MM.1S (cell line): ENCODE measurements around the gene DSCAML1.

Source experiments
- DNase-seq: peaks from one replicate; pipeline ENCODE4 v3.0.0-alpha.2; 2015
- H2AFZ ChIP-seq: fragments of 300-600 bp; sonication (generic); 2 replicates; pipeline ENCODE4 v1.6.0; 2016; ENCODE audit warnings: antibody characterized with exemption, low read length
- H3F3A ChIP-seq: fragments of 300-600 bp; sonication (generic); 2 replicates; pipeline ENCODE4 v1.6.1; 2016; ENCODE audit warnings: mild to moderate bottlenecking, antibody characterized with exemption, low read length, moderate library complexity, mixed read lengths; ENCODE audit not compliant: insufficient read depth
- H3K27ac ChIP-seq: fragments of 300-600 bp; sonication (generic); 2 replicates; pipeline ENCODE4 v1.5.1; 2016; ENCODE audit warnings: mild to moderate bottlenecking, low read length
- H3K27me3 ChIP-seq: fragments of 300-600 bp; sonication (generic); replicated peaks from 2 replicates; pipeline ENCODE4 v1.6.0; 2016; ENCODE audit warnings: low read length; ENCODE audit not compliant: insufficient read depth
- H3K36me3 ChIP-seq: fragments of 300-600 bp; sonication (generic); replicated peaks from 2 replicates; pipeline ENCODE4 v1.6.1; 2016; ENCODE audit warnings: mild to moderate bottlenecking, low read length, mixed read lengths; ENCODE audit not compliant: insufficient read depth
- H3K4me1 ChIP-seq: fragments of 300-600 bp; sonication (generic); 2 replicates; pipeline ENCODE4 v1.6.1; 2016; ENCODE audit warnings: low read length, mixed read lengths
- H3K4me2 ChIP-seq: fragments of 300-600 bp; sonication (generic); 2 replicates; pipeline ENCODE4 v1.6.0; 2016; ENCODE audit warnings: low read depth, low read length
- H3K4me3 ChIP-seq: fragments of 300-600 bp; sonication (generic); 2 replicates; pipeline ENCODE4 v1.5.1; 2016; ENCODE audit warnings: low read length, mixed read lengths
- H3K79me2 ChIP-seq: fragments of 300-600 bp; sonication (generic); 2 replicates; pipeline ENCODE4 v1.6.1; 2016; ENCODE audit warnings: mixed run types, low read length, mixed read lengths
- H3K9ac ChIP-seq: fragments of 300-600 bp; sonication (generic); 2 replicates; pipeline ENCODE4 v1.6.1; 2016; ENCODE audit warnings: low read length, mixed read lengths
- H3K9me2 ChIP-seq: fragments of 300-600 bp; sonication (generic); replicated peaks from 2 replicates; pipeline ENCODE4 v1.6.1; 2016; ENCODE audit warnings: mild to moderate bottlenecking, low read length, mixed read lengths; ENCODE audit not compliant: insufficient read depth
- H3K9me3 ChIP-seq: fragments of 300-600 bp; sonication (generic); replicated peaks from 2 replicates; pipeline ENCODE4 v1.6.1; 2016; ENCODE audit warnings: mild to moderate bottlenecking, low read length, mixed read lengths; ENCODE audit not compliant: insufficient read depth
- H4K20me1 ChIP-seq: fragments of 300-600 bp; sonication (generic); 2 replicates; pipeline ENCODE4 v1.6.1; 2016; ENCODE audit warnings: mild to moderate bottlenecking, low read length, moderate library complexity, mixed read lengths; ENCODE audit not compliant: insufficient read depth
- CTCF ChIP-seq: fragments of 300-600 bp; sonication (generic); IDR thresholded peaks from 2 replicates; pipeline ENCODE4 v1.5.1; 2016; ENCODE audit warnings: antibody characterized with exemption, low read length, mixed read lengths
- EZH2 ChIP-seq: fragments of 300-600 bp; sonication (generic); optimal IDR thresholded peaks from 2 replicates; pipeline ENCODE3; 2017; ENCODE audit warnings: low read depth, mild to moderate bottlenecking, antibody characterized with exemption, low read length, mixed read lengths
- EZH2phosphoT487 ChIP-seq: fragments of 300-600 bp; sonication (generic); IDR thresholded peaks from 2 replicates; pipeline ENCODE4 v1.6.1; 2018; ENCODE audit warnings: antibody characterized with exemption, low read length

Gene DSCAML1

GRCh38 chr11:117492578-117493251 is 304.3 kb downstream of the DSCAML1 start:
- Histone ChIP-seq H3K9me2 (no peaks in the 10 kb centered on the region), H4K20me1 (no peaks in the 10 kb centered on the region), H3K27me3 (peaks cover 81% of the 10 kb centered on the region), H3K27ac (no peak overlapping the region), H3K36me3 (no peaks in the 10 kb centered on the region), H3F3A (no peaks in the 10 kb centered on the region), H3K9me3 (no peaks in the 10 kb centered on the region), H3K4me1 (no peaks in the 10 kb centered on the region), H2AFZ (no peak overlapping the region), H3K9ac (no peak overlapping the region), H3K4me3 (no peak overlapping the region), H3K79me2 (no peaks in the 10 kb centered on the region), H3K4me2 (no peak overlapping the region)
- no peak for TF ChIP-seq EZH2phosphoT487
- no peak for TF ChIP-seq EZH2
- TF ChIP-seq CTCF, result no peak
- DNase-seq, result no peak

- Histone ChIP-seq H3K9me3 (no peaks in the 10 kb centered on the region), H4K20me1 (no peaks in the 10 kb centered on the region), H3K4me2 (no peak overlapping the region), H3K27ac (no peak overlapping the region), H3K4me1 (no peaks in the 10 kb centered on the region), H3K36me3 (no peaks in the 10 kb centered on the region), H3F3A (no peaks in the 10 kb centered on the region), H2AFZ (no peak overlapping the region), H3K79me2 (no peaks in the 10 kb centered on the region), H3K27me3 (peaks cover 65% of the 10 kb centered on the region), H3K9ac (no peak overlapping the region), H3K9me2 (no peaks in the 10 kb centered on the region), H3K4me3 (no peak overlapping the region)
- DNase-seq, result no peak
- TF ChIP-seq EZH2 (no peak), CTCF (no peak), EZH2phosphoT487 (no peak)
Observed at GRCh38 chr11:117490911-117491310, 306.1 kb downstream of the DSCAML1 start.

- Histone ChIP-seq H3K36me3 (no peaks in the 10 kb centered on the region), H3K9me2 (no peaks in the 10 kb centered on the region), H3K27me3 (peaks cover 65% of the 10 kb centered on the region), H3F3A (no peaks in the 10 kb centered on the region), H3K4me2 (no peak overlapping the region), H3K9me3 (no peaks in the 10 kb centered on the region), H3K4me1 (no peaks in the 10 kb centered on the region), H3K9ac (no peak overlapping the region), H3K27ac (no peak overlapping the region), H3K79me2 (no peaks in the 10 kb centered on the region), H2AFZ (no peak overlapping the region), H3K4me3 (no peak overlapping the region), H4K20me1 (no peaks in the 10 kb centered on the region)
- no peak for DNase-seq
- TF ChIP-seq EZH2phosphoT487 (no peak), EZH2 (no peak), CTCF (no peak)
Observed at GRCh38 chr11:117489999-117490679, 306.9 kb downstream of the DSCAML1 start.
